HL-60/S4 treated with phorbol 12-myristate 13-acetate at 8.2 ng/mL for 4 days and 3 days (cell line): ENCODE measurements around the gene BRAT1.
"Not testable (repeated sequence)": the region's sequence is repeated elsewhere in the genome, so short reads cannot be mapped to it uniquely, and the experiment has no call there.

Experiments
- in situ Hi-C: fragments of 300-500 bp; cut with MboI; formaldehyde crosslinking; loops from 2 replicates; pipeline ENCODE4 v1.15.0; 2022; ENCODE audit warnings: low sequenced_read_pairs

BRAT1 gene

DNA sequence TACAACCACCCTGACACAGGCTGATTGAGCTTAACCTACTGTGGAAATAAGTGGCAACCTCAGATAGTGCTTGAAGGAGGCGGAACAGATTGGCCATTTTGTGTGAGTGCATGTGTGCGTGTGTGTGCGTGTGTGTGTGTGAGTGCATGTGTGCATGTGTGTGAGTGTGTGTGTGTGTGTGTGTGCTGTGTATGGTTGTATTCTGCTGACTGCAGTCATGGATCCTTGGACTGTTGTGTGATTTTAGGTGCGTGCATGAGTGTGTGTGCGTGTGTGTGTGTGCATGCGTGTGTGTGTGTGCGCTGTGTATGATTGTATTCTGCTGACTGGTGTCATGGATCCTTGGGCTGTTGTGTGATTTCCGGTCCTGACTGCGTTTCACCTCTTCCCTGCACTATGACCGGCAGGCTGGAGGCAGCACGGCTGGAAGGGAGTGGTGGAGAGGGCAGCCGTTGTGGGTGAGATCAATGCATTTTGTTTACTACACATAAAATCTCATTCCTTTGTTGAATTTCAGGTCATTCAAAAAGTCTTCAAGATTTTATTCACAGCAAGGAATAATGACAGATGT, 9.7 kb upstream of the BRAT1 start:
- in situ Hi-C loops: no loop called here

- in situ Hi-C loops: not testable (repeated sequence)
These were observed 8.6 kb upstream of the BRAT1 start for GRCh38 chr7:2563955-2564354.

- in situ Hi-C loops: no loop called here
These were observed 4.1 kb upstream of the BRAT1 start for GRCh38 chr7:2559283-2559950.

- in situ Hi-C loops: no loop called here
These were observed 3.4 kb upstream of the BRAT1 start, which contains the start of gene IQCE for GRCh38 chr7:2558629-2559282. TSS of gene IQCE (plus strand) at chr7:2558979. CDS start at chr7:2559182, 203 bp downstream.

DNA sequence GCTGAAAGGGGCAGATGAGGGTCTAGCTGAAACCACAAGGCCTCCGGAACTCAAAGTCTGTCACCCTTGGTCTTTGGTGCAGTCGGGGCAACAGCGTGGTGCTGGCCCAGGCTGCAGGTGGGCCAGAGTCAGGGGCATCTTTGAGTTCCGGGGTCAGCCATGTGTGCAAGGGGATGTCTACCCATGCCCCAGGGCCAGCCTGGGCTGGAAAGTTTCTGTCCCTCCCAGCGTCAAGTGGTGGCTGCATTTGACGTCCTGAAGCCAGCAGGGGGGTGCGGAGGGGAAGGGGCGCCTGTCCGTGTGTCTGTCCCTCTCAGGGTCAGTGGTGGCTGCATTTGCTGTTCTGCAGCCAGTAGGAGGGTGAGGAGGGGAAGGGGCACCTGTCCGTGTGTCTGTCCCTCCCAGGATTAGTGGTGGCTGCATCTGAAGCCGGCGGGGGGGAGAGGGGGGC, 638 bp downstream of the BRAT1 start:
- in situ Hi-C loops: no loop called here

DNA sequence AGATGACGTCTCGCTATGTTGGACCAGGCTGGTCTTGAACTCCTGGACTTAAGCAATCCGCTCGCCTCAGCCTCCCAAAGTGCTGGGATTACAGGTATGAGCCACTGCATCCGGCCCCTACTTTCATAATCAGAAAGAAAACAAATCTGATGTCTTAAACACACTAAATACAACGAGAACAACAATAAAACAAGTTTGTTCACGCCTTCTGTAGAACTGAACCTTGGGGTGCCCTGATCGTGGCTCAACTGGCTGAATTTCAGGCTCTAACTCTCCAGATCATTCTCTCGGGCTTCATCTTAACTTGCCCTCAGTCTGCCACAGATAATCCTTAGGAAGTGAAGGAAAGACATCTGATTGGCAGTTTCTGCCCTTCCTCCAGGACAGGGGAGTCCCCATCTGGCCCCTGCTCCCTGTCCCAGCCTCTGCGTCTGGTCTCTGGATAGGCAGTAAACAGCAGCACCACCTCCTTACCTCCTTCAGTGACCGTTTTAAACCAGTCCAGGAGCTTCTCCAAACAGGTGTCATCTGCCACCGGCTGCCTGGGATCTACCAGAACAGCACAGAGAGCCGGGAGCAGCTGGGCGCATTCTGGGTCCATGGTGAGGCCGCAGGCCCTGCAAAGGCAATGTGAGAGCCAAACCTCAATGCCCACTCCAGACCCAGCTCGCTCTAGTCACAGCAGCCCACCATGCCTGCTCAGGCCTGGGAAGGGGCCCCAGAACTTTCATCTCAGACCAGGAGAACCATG, 1.3 kb downstream of the BRAT1 start:
- in situ Hi-C loops: no loop called here

DNA sequence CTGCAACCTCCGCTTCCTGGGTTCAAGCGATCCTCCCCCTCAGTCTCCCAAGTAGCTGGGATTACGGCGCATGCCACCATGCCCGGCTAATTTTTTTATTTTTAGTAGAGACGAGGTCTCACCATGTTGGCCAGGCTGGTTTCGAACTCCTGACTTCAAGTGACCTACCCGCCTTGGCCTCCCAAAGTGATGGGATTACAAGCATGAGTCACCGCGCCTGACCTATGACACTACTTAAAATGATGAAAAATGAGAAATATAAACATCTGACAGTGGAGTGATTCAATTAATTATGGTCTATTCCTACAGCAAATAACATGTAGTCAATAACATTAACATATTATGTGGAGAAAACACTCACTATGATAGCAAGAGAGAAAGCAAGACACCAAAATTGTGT, 2.2 kb downstream of the BRAT1 start:
- in situ Hi-C loops: no loop called here

DNA sequence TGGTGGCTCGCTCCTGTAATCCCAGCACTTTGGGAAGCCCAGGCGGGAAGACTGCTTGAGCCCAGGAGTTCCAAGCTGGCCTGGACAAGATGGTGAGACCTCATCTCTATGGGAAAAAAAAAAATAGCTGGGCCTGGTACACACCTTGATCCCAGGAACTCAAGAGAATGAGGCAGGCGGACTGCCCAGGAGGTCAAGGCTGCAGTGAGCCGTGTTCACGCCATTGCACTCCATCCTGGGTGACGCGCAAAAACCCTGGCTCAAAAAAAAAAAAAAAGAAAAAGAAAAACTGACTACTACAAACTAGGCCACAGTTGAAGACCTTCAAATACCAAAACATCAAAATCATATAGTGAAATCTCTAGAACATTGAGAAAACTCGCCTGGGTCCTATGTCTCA, 3.9 kb downstream of the BRAT1 start:
- in situ Hi-C loops: no loop called here

DNA sequence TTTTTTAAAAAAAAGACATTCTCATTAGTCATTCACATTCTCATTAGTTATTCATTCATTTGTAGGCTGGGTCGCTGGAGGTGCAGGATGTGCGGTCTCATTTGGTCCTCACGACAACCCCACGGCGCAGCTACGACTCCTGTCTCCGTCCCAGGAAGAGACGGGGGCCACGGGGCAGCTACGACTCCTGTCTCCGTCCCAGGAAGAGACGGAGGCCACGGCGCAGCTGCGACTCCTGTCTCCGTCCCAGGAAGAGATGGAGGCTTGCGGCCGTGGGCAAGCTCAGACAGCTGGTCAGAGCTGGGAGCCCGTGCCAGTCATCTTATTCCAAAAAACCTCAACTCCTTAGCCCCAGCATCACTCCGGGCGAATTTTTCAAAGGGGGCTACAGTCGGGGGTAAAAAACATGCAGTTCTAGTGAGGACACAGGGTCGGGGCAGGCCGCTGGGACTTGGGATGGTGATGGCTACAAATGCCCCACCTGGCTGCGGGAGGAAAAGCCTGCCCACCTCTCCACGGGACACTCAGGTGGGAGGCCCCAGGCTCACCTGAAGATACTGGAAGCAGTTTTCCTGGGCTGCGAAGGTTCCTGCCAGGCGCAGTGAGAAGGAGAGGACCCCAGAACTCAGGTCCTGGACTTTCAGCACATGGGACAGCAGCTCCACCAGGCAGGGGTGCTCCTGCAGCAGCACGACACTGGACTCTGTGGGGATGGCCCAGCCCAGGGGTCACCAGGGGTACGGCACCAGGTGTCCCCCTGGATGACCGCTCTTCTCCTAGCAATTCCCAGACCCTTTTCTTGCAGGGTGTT, 8.3 kb downstream of the BRAT1 start:
- in situ Hi-C loops: no loop called here

GRCh38 chr7:2545746-2546425, 9.4 kb downstream of the BRAT1 start:
- in situ Hi-C loops: no loop called here

DNA sequence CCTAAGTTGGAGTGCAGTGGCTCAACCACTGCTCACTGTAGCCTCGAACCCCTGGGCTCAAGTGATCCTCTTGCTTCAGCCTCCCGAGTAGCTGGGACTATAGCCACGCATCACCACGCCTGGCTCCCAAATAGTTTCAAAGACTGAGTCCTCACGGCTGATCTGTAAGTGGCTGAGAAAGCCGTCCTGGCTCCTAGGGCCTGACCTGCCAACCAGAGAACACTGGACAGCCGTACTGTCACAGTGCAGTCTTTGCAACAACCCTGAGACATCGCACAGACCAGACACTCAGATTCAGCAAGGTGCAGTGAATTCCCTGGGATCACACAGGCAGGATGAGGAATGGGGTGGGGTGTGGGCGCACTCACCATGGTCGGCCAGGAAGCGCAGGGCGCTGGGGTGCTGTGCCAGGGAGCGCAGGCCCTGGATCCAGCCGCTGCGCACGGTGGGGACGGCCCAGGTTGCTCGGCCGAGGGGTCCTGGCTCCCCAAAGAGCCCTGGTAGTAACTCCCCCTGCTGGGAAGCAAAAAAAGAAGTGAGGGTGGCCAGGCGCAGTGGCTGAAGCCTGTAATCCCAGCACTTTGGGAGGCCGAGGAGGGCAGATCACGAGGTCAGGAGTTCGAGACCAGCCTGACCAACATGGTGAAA, 10.7 kb downstream of the BRAT1 start:
- in situ Hi-C loops: no loop called here

DNA sequence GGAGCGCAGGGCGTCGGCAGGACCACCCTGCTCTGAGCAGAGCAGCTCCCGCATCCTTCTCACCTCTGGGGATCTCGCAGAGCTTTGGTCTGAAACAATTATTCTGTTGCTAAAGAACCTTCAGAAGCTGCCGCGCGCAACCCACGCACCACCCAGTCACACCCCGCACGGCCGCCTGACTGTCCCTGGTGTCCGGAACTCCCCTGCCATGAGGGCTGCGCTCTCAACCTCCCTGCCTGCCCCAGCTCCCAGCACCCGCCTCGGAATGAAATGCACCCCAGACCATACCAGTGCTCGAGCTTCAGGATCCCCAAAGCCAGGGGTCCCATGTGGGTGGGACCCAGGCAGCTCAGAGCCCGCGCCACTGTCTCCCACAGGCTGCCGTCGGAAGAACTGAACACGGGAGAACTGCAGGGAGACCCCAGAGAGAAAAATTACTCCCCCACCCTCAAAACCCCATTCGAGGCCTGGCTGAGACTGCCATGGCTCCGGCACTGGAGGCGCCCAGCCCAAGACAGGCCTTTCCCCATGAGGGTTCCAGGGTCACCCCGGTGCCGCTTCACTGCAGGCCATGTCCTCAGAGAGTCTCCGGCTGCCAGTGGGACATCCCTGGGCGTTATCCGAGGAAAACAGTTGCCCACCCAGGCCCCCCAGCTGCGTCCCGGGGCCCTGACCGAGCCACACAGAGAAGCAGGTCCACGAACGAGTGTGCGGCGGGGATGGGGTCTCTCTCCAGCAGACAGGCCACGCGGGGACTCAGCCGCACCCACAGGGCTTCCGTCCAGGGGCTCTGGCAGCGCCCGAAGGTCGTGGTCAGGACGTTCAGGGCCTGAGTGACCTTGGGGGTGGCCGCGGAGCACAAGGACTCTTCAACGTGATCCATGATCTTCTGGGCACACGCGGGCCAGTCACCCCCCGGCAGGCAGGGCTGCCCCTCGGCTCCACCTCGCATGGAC, 12.1 kb downstream of the BRAT1 start:
- in situ Hi-C loops: no loop called here

- in situ Hi-C loops: no loop called here
These were observed 13.1 kb downstream of the BRAT1 start for GRCh38 chr7:2542011-2542915.

- in situ Hi-C loops: no loop called here
These were observed 13.9 kb downstream of the BRAT1 start for GRCh38 chr7:2541291-2542010.

DNA sequence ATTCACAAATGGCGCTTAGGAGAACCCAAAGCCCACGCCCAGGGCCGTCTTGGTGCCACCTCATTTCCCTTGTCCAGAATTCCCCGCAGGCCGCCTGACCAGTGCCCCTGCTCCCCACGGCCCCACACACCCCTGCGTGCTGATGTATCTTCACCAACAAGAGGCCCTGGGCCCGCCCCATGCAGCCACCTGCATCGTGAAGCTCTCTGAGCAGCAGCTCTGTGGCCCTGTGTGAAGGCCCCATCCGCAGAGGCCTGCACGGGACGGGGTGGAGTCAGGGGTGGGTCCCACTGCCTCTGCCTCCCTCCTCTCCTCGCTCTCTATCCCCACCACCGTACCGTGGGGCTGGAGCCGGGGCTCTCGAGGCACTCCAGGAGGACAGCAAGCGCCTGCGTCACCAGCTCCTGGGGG, 14.7 kb downstream of the BRAT1 start:
- in situ Hi-C loops: no loop called here

GRCh38 chr7:2540133-2540532, 15.2 kb downstream of the BRAT1 start:
- in situ Hi-C loops: no loop called here
